GM10266 (cell line): ENCODE data around the gene ZNF451.

Experiments used
- DNase-seq: peaks from one replicate; pipeline ENCODE4 v3.0.0; 2012; ENCODE audit errors: extremely low spot score
- CTCF ChIP-seq: IDR thresholded peaks from 2 replicates; pipeline ENCODE4 v1.5.1; 2012; ENCODE audit warnings: mild to moderate bottlenecking, low read depth; ENCODE audit not compliant: control insufficient read depth, insufficient read depth; ENCODE audit errors: missing control alignments

The ZNF451 gene

GRCh38 chr6:57138026-57138425, 48.0 kb downstream of the ZNF451 start:
- no peak for TF ChIP-seq CTCF
- no peak for DNase-seq

- DNase-seq, result no peak
- no peak for TF ChIP-seq CTCF
These were observed 51.6 kb downstream of the ZNF451 start for GRCh38 chr6:57141451-57142177.

DNA sequence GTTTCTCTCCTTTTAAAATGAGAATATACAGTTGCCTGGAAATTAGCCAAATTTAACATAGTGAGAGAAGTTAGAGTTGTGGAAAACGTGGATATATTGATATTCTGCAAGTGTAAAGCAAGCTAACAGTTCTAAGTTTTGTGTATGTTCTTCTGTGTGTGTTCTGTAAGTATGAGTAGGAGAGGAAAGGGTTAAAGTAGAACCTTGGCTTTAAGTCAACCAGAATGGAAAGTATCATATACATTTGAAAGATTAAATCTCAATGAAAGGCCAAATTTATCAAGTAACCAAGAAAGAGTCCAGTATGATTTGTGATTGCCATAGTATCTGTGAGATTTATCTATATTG, 52.2 kb downstream of the ZNF451 start:
- TF ChIP-seq CTCF, result no peak

GRCh38 chr6:57143690-57144089, 53.7 kb downstream of the ZNF451 start:
- no peak for DNase-seq
- no peak for TF ChIP-seq CTCF

More for the DNA sequence above, 52.2 kb downstream of the ZNF451 start:
- DNase-seq, result no peak

DNA sequence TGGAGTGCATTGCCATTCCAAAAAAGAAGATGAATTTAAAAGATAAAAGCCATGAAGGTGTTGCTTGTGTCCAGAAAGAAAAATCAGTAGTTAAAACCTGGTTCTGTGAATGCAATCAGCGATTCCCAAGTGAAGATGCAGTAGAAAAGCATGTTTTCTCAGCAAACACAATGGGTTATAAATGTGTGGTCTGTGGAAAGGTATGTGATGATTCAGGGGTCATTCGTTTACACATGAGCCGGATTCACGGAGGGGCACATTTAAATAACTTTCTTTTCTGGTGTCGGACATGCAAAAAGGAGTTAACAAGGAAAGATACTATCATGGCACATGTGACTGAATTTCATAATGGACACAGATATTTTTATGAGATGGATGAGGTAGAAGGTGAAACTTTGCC, 57.4 kb downstream of the ZNF451 start:
- DNase-seq, result no peak
- TF ChIP-seq CTCF, result no peak

- no peak for DNase-seq
- TF ChIP-seq CTCF, result no peak
These were observed 58.2 kb downstream of the ZNF451 start for GRCh38 chr6:57147955-57148858.

- TF ChIP-seq CTCF, result no peak
- DNase-seq, result no peak
These were observed 68.7 kb downstream of the ZNF451 start for GRCh38 chr6:57158658-57159057.
